WI38 (cell line): Measurements from ENCODE around the gene SLC8A2.

Experiments used
- H3K4me3 ChIP-seq: 2 replicates; pipeline ENCODE4 v1.5.1; 2011; ENCODE audit warnings: low read depth, mild to moderate bottlenecking, control low read depth, low read length
- CTCF ChIP-seq: IDR thresholded peaks from 2 replicates; pipeline ENCODE4 v1.5.1; 2012; ENCODE audit warnings: low read depth, mild to moderate bottlenecking, control low read depth, low read length

The SLC8A2 gene

GRCh38 chr19:47476438-47476972, 4.8 kb upstream of the SLC8A2 start:
- no peak for TF ChIP-seq CTCF
- H3K4me3 ChIP-seq, result no peak overlapping the region

- no peak for TF ChIP-seq CTCF
- H3K4me3 ChIP-seq, result no peak overlapping the region
These were observed 3.8 kb upstream of the SLC8A2 start for GRCh38 chr19:47475465-47475864.

- TF ChIP-seq CTCF, result no peak
- no peak overlapping the region for H3K4me3 ChIP-seq
These were observed 1.6 kb upstream of the SLC8A2 start for GRCh38 chr19:47473336-47473735.

- TF ChIP-seq CTCF, result no peak
- H3K4me3 ChIP-seq, result no peak overlapping the region
These were observed 336 bp downstream of the SLC8A2 start for GRCh38 chr19:47471381-47471732.

GRCh38 chr19:47470447-47471195, 1.1 kb downstream of the SLC8A2 start:
- no peak overlapping the region for H3K4me3 ChIP-seq
- no peak for TF ChIP-seq CTCF

- H3K4me3 ChIP-seq, result no peak overlapping the region
- TF ChIP-seq CTCF, result no peak
These were observed 2.0 kb downstream of the SLC8A2 start for GRCh38 chr19:47469719-47470118.

- no peak for TF ChIP-seq CTCF
- no peak overlapping the region for H3K4me3 ChIP-seq
These were observed 2.4 kb downstream of the SLC8A2 start for GRCh38 chr19:47469363-47469700.
